IMR-90 (cell line): ENCODE measurements around the gene UTP4. TPM values are rescaled to one million over a fixed set of nuclear protein-coding genes. Genes with fewer than 3 reads are reported as not detected.

ENCODE experiments used
- ATAC-seq: fragments of 200-7000 bp; cut with Tn5 transposase; 2 replicates; pipeline ENCODE4 v1.9.1; 2020; ENCODE audit warnings: low read depth, mild to moderate bottlenecking, moderate library complexity
- BruUV-seq: library from RNA; stranded (reverse); fragments of 400-500 nt; replicated peaks from 2 replicates; lab custom pipeline; 2021; lab: Mats Ljungman, UMichigan
- CTCF ChIA-PET: fragments of 300-600 bp; formaldehyde crosslinking; extraction: SDS; loops from one replicate; lab custom pipeline; 2021; ENCODE audit warnings: antibody characterized with exemption; lab: Yijun Ruan, JAX
- POLR2A ChIA-PET: fragments of 300-600 bp; sonication (Branson Sonifier 250); formaldehyde crosslinking; loops from one replicate; lab custom pipeline; 2022; ENCODE audit warnings: antibody characterized with exemption; ENCODE audit not compliant: unreplicated experiment; lab: Charles Lee
- DNase-seq: peaks from one replicate; pipeline ENCODE4 v3.0.0; 2013
- H2AFZ ChIP-seq: replicated peaks from 2 replicates; pipeline ENCODE3; 2013; ENCODE audit warnings: low read length, mild to moderate bottlenecking; ENCODE audit not compliant: poor library complexity
- H2AK5ac ChIP-seq: 2 replicates; pipeline ENCODE4 v1.6.1; 2013; ENCODE audit warnings: low read depth, low read length, inconsistent platforms
- H2AK9ac ChIP-seq: replicated peaks from 2 replicates; pipeline ENCODE3; 2013; ENCODE audit warnings: mild to moderate bottlenecking, low read depth, low read length, moderate library complexity; ENCODE audit not compliant: poor library complexity
- H2BK120ac ChIP-seq: 2 replicates; pipeline ENCODE4 v1.6.1; 2013; ENCODE audit warnings: low read depth, low read length, inconsistent platforms
- H2BK15ac ChIP-seq: 3 replicates; pipeline ENCODE4 v1.6.1; 2013; ENCODE audit warnings: low read depth, low read length, inconsistent platforms
- H2BK20ac ChIP-seq: 2 replicates; pipeline ENCODE4 v1.6.1; 2013; ENCODE audit warnings: low read depth, mild to moderate bottlenecking, inconsistent platforms, low read length, moderate library complexity
- H2BK5ac ChIP-seq: 2 replicates; pipeline ENCODE4 v1.6.1; 2013; ENCODE audit warnings: mild to moderate bottlenecking, low read depth, low read length, inconsistent platforms; ENCODE audit not compliant: poor library complexity, severe bottlenecking
- H3K14ac ChIP-seq: replicated peaks from 2 replicates; pipeline ENCODE4 v1.6.1; 2013; ENCODE audit warnings: low read depth, low read length, inconsistent platforms
- H3K18ac ChIP-seq: 2 replicates; pipeline ENCODE4 v1.6.1; 2013; ENCODE audit warnings: low read depth, low read length, control low read depth
- H3K23ac ChIP-seq: 2 replicates; pipeline ENCODE4 v1.6.1; 2013; ENCODE audit warnings: low read depth, low read length, inconsistent platforms
- H3K27ac ChIP-seq: 2 replicates; pipeline ENCODE4 v1.5.1; 2013; ENCODE audit warnings: mild to moderate bottlenecking, control low read depth, low read length; ENCODE audit not compliant: insufficient read depth
- H3K27me3 ChIP-seq: 2 replicates; pipeline ENCODE4 v1.6.1; 2013; ENCODE audit warnings: low read length; ENCODE audit not compliant: control insufficient read depth, insufficient read depth
- H3K36me3 ChIP-seq: 2 replicates; pipeline ENCODE4 v1.6.1; 2013; ENCODE audit warnings: low read length, mixed read lengths; ENCODE audit not compliant: control insufficient read depth, insufficient read depth
- H3K4ac ChIP-seq: 2 replicates; pipeline ENCODE4 v1.6.1; 2013; ENCODE audit warnings: low read depth, low read length, inconsistent platforms
- H3K4me1 ChIP-seq: 2 replicates; pipeline ENCODE4 v1.6.1; 2013; ENCODE audit warnings: low read length, mixed read lengths; ENCODE audit not compliant: control insufficient read depth, insufficient read depth
- H3K4me2 ChIP-seq: 2 replicates; pipeline ENCODE4 v1.6.1; 2013; ENCODE audit warnings: low read depth, mild to moderate bottlenecking, control low read depth, low read length, moderate library complexity
- H3K4me3 ChIP-seq: 2 replicates; pipeline ENCODE4 v1.5.1; 2013; ENCODE audit warnings: low read depth, mild to moderate bottlenecking, control low read depth, low read length, moderate library complexity; ENCODE audit not compliant: insufficient read depth
- H3K56ac ChIP-seq: 2 replicates; pipeline ENCODE4 v1.6.1; 2013; ENCODE audit warnings: low read length, inconsistent platforms; ENCODE audit not compliant: insufficient read depth; ENCODE audit errors: extremely low read depth
- H3K79me1 ChIP-seq, 2 experiments: 2 replicates each; pipeline ENCODE4 v1.6.1; 2013; ENCODE audit warnings: low read length in 2 of 2, inconsistent platforms in 1 of 2, low read depth in 1 of 2
- H3K9ac ChIP-seq: 2 replicates; pipeline ENCODE4 v1.6.1; 2013; ENCODE audit warnings: low read depth, low read length, control low read depth
- H3K9me1 ChIP-seq: 2 replicates; pipeline ENCODE4 v1.6.1; 2013; ENCODE audit warnings: low read length, inconsistent platforms; ENCODE audit not compliant: insufficient read depth
- H3K9me3 ChIP-seq: 2 replicates; pipeline ENCODE4 v1.6.1; 2013; ENCODE audit warnings: low read length; ENCODE audit not compliant: control insufficient read depth, insufficient read depth
- H4K20me1 ChIP-seq: 2 replicates; pipeline ENCODE4 v1.6.1; 2013; ENCODE audit warnings: low read length, inconsistent platforms; ENCODE audit not compliant: insufficient read depth
- H4K5ac ChIP-seq: 2 replicates; pipeline ENCODE4 v1.6.1; 2013; ENCODE audit warnings: mild to moderate bottlenecking, low read depth, low read length, control low read depth
- H4K8ac ChIP-seq, 2 experiments: 2 replicates each; pipeline ENCODE4 v1.6.1; 2013; ENCODE audit warnings: low read depth in 2 of 2, low read length in 2 of 2, control low read depth in 1 of 2, inconsistent platforms in 1 of 2
- H4K91ac ChIP-seq: 2 replicates; pipeline ENCODE4 v1.6.1; 2013; ENCODE audit warnings: low read depth, low read length, inconsistent platforms; ENCODE audit not compliant: insufficient read depth
- MAZ ChIP-seq: IDR thresholded peaks from 2 replicates; pipeline ENCODE4 v1.6.1; 2012; ENCODE audit warnings: low read depth, mild to moderate bottlenecking, low read length, improper control_type of control experiment, moderate library complexity, borderline replicate concordance
- SMC3 ChIP-seq: fragments of 150-350 bp; IDR thresholded peaks from 2 replicates; pipeline ENCODE4 v1.6.1; 2016; ENCODE audit warnings: low read depth, mild to moderate bottlenecking, antibody characterized with exemption, low read length, moderate library complexity
- WGBS, 2 experiments: methylation state at CpG; one replicate each; pipeline versions ENCODE4 v1.1.5 to v1.1.7; 2013; ENCODE audit warnings: missing lambda C conversion rate in 2 of 2; ENCODE audit not compliant: insufficient read length in 1 of 2; ENCODE audit errors: extremely low coverage in 2 of 2; 5-methylcytosine and 5-hydroxymethylcytosine counted together
- dilution Hi-C: fragments of 300-500 bp; cut with HindIII; formaldehyde crosslinking; loops from one replicate; pipeline ENCODE4 v1.14.3; 2018; ENCODE audit warnings: low sequenced_read_pairs; ENCODE audit not compliant: unreplicated experiment
- in situ Hi-C: fragments of 300-500 bp; cut with MboI; formaldehyde crosslinking; loops from 3 replicates; pipeline ENCODE4 v1.14.3; 2019; ENCODE audit warnings: low sequenced_read_pairs, inconsistent platforms, mixed read lengths
- intact Hi-C: fragments of 100-400 bp; cut with micrococcal nuclease; formaldehyde crosslinking; loops from 2 replicates; pipeline ENCODE4 v1.10.0; 2022
- polyA plus RNA-seq, 3 experiments: library from polyadenylated mRNA; depleted of rRNA; stranded (reverse); fragments of >200 nt; gene quantifications; 2 replicates each; pipeline ENCODE4 v1.2.3, GENCODE V29; 2012; ENCODE audit warnings: low replicate concordance in 1 of 3
- total RNA-seq: library from RNA; depleted of rRNA; stranded (reverse); fragments of >200 nt; gene quantifications from 2 replicates; pipeline ENCODE4 v1.2.3, GENCODE V29; 2012

The UTP4 gene
- total and polyA plus RNA-seq, 2 of the 4 experiments (the other 2 are of a cell fraction) = 32.1 to 61.8 TPM

DNA sequence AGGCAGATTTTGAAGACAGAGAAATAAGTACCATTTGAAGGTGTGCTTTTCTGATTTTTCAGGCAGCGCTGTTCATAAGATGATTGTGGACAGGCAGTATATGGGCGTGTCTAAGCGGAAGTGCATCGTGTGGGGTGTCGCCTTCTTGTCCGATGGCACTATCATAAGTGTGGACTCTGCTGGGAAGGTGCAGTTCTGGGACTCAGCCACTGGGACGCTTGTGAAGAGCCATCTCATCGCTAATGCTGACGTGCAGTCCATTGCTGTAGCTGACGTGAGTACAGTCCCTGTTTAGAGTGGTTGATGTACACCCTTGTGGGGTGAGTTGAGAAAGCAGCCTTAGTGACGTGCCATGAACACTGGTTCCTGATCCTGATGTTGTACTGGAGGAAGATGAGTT lies 10.7 kb downstream of the UTP4 start:
- Histone ChIP-seq H2AK9ac (no peak overlapping the region), H2AFZ (no peak overlapping the region), H2BK120ac (no peak overlapping the region), H3K27me3 (no peaks in the 10 kb centered on the region), H3K9me3 (no peaks in the 10 kb centered on the region), H4K91ac (no peak overlapping the region), H3K9me1 (no peaks in the 10 kb centered on the region), H3K18ac (no peak overlapping the region), H4K20me1 (no peaks in the 10 kb centered on the region), H3K4me3 (no peak overlapping the region), H2BK5ac (no peak overlapping the region), H3K9ac (no peak overlapping the region), H2AK5ac (no peak overlapping the region), H3K36me3 (peaks cover 44% of the 10 kb centered on the region), H3K23ac (no peak overlapping the region), H3K14ac (no peak overlapping the region), H3K4me1 (peaks cover 2% of the 10 kb centered on the region; the same call in 1 of the 2 replicates), H3K79me1 (peaks cover 9 to 17% of the 10 kb centered on the region in 2 experiments; a peak in 2 of 4 replicates), H4K5ac (no peak overlapping the region), H3K27ac (no peak overlapping the region), H3K56ac (no peak overlapping the region), H2BK20ac (no peak overlapping the region), H3K4me2 (no peak overlapping the region), H3K4ac (no peak overlapping the region), H2BK15ac (no peak overlapping the region), H4K8ac (no peak overlapping the region)
- DNase-seq (no peak), ATAC-seq (no peak)
- CTCF ChIA-PET = no interaction called here
- in situ Hi-C loops = no loop called here
- POLR2A ChIA-PET = no interaction called here
- BruUV-seq = no TSS peak
- WGBS, 2 experiments = no CpG with 5 or more reads among the region's 11 CpGs
- TF ChIP-seq MAZ = no peak
- no peak for TF ChIP-seq SMC3
- dilution Hi-C loops = no loop called here
- intact Hi-C loops = no loop called here
